GM20431 (cell line): Measurements from ENCODE around the gene BTRC.

Experiments used
- in situ Hi-C: fragments of 300-500 bp; cut with MseI, MboI; formaldehyde crosslinking; loops from one replicate; pipeline ENCODE4 v1.15.0; 2020; ENCODE audit warnings: low sequenced_read_pairs; ENCODE audit not compliant: unreplicated experiment

Gene BTRC

DNA sequence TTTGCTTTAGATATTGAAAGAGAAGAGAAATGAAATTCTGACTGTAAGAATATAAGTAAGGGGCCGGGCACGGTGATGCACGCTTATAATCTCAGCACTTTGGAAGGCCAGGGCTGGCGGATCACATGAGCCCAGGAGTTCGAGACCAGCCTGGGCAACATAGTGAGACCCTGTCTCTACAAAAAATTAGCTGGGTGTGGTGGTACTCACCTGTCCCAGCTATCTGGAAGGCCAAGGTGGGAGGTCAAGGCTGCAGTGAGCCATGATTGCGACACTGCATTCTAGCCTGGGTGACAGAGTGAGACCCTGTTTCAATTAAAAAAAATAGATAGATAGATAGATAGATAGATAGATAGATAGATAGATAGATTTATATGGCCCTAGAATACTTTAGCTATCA is 82.3 kb downstream of the BTRC start:
- in situ Hi-C loops = loop anchor here (25.0 kb wide), 1 partner anchor 124 kb away; no protein-coding TSS in a partner anchor

DNA sequence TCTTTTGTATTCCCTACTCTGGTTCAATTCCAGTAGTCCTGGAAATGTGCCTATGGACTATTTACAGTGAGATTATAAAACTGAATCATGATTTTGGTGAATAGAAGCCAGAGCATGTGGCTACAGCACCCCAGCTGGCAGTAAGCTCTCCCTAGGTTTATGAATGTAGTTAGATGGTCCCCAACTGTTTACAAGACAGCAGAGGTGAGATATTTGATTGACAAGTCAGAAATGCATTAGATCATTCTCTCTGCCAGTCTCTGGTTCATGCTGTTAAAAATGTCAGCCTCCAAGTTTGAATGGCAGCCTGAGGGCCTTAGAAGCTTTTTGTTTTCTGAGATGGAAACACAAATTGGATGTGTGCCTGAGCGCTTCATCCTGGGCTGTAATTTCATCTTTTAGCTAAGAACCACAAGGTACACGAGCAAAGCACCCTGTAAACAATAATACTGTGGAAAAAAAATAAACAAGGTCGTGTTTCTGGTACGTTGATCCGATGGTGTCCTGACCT is 85.0 kb downstream of the BTRC start:
- in situ Hi-C loops = loop anchor here (25.0 kb wide), 1 partner anchor 127 kb away; no protein-coding TSS in a partner anchor

DNA sequence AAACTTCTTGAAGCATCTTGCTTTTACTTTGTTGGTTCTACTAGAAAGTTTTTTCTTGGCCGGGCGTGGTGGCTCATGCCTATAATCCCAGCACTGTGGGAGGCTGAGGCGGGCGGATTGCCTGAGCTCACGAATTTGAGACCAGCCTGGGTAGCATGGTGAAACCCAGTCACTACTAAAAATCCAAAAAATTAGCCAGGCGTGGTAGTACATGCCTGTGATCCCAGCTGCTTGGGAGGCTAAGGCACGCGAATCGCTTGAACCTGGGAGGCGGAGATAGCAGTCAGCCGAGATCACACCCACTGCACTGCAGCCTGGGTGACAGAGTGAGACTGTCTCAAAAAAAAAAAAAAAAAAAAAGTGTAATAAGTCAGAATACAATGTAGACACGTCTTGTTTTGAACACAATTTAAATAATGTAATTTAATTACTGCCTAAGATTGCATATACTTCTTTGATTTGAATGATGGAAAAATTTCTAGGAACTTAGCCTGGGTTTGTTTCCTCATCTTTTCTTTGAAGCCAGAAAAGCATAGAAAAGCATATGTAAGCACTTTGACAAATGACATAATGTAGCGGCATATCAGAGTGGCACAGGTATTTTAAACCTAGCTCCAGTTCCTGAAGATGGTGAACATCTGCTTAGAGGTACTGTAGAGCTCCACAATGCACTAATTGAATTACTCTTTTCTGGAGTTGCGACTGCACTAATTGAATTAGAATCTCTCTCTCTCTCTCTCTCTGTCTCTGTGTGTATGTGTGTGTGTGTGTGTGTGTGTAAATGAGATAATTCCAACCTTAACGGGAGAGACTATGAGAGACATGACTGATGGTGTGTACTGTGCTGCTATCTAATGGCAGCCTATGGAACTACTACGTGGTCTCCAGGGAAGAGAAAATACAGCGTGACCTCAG is 87.8 kb downstream of the BTRC start:
- in situ Hi-C loops = loop anchor here (25.0 kb wide), 1 partner anchor 129 kb away; no protein-coding TSS in a partner anchor

DNA sequence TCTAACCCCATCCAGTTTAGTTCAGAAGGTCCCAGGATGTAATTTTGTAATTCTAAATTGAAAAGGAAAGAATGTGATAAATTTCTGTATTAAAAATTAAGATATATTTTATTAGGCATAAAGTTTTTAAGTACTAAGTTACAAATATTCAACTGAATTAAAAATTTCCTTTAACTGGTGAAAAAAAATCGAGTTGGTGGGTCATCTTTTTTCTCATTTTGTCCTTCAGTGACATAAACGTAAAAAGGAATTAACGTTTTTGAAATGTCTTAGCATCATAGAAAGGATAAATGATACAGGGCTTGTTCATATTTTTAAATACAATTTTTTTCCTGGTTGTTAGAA is 88.5 kb downstream of the BTRC start:
- in situ Hi-C loops = loop anchor here (25.0 kb wide), 1 partner anchor 130 kb away; no protein-coding TSS in a partner anchor

DNA sequence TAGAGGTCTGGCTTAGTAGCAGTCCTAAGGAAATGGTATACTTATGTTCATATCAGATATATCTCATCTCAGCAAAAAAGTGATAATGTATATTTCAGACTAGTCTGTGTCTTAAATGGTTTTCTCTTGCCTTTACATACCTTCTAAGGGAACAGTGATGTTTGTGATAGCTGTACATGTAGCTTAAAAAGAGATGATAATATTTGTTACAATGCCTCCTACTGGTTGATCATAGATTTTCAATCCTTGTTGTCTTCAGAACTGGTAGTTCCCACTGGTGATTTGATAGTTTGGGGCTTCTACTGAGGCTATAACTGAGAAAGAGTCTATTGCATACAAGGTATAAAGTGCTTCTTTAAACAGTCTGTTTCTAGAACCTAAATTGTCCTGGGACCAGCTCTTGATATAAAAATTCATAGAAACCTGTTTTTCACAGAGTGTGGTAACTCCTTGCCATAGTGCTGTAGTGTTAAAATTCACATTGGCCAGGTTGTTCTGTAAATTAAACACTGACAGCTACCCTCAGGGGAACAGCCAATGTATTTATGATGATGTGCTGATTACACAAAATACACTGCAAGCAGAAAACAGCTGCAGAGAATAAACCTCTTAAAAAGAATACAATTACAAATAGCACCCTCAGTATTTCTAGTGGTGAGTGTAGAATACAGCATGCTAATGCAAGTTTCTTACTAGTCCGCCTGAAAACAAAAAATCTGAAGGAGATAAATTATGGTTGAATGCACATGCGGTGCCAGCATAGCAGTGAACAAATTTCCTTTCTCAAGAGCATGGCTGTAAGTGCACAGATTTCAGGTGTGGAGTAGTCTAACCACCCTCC is 90.3 kb downstream of the BTRC start:
- in situ Hi-C loops = loop anchor here (25.0 kb wide), 1 partner anchor 132 kb away; no protein-coding TSS in a partner anchor

DNA sequence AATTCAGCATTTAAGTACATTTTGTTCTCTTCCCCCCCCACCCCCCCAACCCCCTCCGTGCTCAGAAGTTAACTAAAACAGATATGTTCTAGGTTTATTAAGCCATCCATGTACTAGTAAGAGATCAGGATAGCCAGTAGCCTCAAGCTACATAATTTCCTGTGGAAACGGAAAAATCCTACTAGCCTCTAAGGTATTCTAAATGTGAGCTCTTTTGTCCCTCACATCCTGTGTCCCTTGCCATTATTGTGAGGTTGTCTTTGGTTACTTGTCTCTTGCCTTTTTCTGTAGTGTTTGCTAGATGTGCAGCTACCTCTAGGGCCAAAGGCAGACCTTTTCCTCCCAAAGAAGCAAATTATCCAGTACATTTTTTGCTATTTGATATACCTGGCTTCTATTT is 92.1 kb downstream of the BTRC start:
- in situ Hi-C loops = loop anchor here (25.0 kb wide), 1 partner anchor 134 kb away; no protein-coding TSS in a partner anchor

DNA sequence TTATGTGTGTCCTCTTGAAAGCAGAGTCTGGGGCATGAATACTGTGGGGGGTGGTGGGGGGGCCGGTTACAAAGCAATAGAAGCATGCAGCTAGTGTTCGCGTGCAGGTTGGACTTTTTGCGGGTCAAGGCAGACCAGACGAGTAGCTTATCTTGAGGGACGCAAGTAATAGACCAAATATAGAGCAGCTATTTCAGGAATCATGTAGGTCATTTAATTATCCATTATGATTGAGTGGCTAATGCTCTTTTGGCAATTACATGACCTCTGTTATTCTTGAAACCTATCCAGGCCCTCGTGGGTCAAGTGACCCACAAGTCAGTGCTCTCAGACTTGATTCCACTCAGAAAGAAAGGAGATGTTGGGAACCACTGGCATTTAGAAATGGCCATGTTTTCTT is 93.0 kb downstream of the BTRC start:
- in situ Hi-C loops = loop anchor here (25.0 kb wide), 1 partner anchor 135 kb away; no protein-coding TSS in a partner anchor

DNA sequence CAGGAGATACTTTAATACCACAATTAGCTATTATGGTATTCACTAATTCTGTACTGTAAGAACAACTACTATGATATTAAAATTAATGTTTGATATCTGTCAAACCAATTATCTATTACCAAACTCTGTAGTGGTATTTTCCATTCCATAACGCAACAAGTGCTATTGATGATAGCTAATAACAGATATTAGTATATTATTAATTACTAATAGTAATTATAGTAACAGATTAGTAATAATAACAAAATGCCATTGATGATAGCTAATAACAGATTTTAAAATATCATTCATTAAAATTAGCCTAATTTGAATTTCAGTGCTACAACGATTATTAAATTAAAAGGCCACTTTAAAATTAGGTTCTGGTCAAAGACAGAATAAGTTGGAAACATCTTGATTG is 93.5 kb downstream of the BTRC start:
- in situ Hi-C loops = loop anchor here (25.0 kb wide), 1 partner anchor 135 kb away; no protein-coding TSS in a partner anchor

DNA sequence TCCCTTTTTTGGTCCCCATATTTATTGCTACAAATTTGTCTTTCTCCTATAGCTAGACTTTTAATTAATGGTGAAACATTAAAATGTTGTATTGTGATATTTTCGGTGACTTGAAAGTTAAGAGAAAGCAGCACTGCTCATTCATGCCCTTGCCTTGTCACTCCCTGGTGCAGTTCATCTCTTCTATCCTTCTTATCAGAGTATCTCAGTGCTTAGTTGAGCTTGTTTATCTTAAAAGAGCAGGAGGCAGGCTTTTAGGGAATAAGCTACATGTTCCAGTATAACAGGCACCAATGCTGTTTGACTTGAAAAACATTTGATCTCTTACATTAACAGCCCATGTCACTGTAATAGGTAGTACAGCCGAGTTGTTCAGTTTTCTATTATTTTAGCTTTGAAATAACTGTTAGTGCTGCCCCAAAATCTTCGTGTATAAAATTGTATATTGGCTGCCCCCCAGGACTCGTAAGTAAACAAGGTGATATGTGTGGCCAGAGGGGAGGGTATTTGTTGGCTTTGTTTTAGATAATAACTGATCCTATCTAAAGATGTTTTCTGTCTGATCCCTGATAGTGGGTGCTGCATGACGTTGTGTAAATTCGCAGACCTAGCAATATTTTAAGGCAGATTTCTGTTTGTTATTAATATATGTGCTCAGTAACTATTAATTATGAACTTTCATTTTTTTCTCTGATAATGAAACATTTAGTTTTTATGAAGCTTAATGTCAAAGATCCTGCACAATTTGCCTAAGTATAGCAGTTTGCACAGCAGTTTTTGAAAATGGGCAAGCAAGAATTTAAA is 96.5 kb downstream of the BTRC start:
- in situ Hi-C loops = no loop called here

DNA sequence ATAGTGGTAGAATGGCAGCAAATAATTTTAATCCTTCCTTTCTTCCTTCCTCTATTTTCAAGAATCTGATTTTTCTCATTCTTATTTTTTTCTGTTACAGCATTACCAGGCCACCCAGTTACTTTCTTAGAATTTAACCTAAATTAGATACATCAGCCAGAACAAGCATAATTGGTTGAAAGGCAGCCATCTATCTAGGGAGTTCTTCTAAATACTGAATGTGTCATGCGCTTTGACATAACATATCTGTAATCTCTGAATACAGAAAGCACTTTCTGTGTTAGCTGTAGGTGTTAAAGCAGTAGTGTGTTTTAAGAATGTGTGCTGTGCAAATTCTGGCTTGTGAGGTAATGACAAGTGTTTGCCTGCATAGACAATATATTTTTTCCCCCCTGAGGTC is 97.3 kb downstream of the BTRC start:
- in situ Hi-C loops = no loop called here

DNA sequence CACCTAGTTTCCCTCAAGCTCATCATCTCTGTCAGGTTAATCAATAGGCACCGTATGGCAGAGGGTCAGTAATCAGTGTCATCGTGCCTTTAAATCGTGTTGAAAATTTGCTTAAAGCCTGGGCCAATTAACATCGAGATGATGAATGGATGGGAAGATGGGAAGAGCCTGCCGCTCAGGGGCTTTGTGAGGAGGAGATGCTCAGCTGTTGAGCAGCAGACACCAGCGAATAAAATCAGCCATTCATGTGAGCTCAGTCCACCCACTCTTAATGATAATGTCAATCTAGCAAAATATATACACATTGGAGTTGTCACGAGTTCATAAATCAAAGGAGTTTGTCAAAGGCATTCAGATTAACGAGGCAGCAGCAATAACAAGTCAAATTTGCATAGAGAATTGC is 97.7 kb downstream of the BTRC start:
- in situ Hi-C loops = no loop called here

DNA sequence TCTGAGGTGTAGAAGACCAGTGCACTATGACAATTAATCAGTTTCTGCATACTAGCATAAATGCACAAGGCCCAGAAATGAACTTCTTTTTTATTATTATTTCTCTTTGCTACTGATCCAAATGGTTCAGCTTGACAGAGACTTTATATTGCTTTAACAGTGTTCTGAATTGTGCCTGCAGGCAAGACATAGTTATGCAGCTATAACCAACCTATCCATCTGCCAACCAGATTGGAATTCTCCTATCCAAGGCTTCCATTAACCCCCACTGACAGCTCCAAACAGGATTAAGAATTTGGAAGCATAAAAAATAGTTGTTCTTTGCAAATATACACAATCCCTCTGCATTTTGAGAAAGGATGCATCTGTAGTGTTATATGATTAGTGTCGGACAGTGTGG is 98.2 kb downstream of the BTRC start:
- in situ Hi-C loops = no loop called here

DNA sequence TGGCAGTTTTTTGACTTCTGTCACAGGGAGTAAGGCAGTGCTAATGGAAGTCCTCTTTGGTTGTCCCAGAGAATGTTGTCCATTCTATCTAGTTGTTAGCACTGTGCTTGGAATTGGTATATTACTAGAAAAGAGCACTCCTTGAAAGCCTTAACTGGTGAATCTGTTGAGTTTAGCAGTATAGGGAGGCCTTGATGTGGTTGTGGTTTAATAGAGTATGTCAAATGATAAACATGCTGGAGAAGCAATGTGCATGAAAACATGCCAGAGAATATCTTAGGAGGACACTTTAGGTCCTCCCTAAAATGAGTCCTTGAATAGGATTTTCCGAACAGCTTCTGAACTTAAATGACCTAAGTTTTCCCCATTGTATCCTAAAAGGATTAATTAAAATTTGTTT is 98.6 kb downstream of the BTRC start:
- in situ Hi-C loops = no loop called here

DNA sequence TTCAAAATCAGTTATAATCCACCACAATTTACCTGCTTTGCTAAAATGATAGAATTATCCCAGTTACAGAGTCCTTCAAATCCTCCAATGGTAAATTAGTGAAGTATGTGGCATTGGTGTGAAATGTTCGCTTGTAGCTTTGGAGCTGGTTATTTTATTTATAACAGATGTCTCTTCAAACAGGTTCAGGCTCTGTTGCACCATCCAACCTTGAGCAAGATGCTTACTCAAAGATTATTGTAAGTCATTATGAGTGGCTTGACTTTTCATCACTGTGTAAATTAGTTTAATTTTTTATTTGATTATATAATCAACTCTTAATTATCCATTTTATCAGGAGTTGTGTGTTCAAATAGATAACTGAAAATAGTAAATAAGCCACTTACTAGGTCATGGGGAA is 99.4 kb downstream of the BTRC start:
- in situ Hi-C loops = no loop called here

DNA sequence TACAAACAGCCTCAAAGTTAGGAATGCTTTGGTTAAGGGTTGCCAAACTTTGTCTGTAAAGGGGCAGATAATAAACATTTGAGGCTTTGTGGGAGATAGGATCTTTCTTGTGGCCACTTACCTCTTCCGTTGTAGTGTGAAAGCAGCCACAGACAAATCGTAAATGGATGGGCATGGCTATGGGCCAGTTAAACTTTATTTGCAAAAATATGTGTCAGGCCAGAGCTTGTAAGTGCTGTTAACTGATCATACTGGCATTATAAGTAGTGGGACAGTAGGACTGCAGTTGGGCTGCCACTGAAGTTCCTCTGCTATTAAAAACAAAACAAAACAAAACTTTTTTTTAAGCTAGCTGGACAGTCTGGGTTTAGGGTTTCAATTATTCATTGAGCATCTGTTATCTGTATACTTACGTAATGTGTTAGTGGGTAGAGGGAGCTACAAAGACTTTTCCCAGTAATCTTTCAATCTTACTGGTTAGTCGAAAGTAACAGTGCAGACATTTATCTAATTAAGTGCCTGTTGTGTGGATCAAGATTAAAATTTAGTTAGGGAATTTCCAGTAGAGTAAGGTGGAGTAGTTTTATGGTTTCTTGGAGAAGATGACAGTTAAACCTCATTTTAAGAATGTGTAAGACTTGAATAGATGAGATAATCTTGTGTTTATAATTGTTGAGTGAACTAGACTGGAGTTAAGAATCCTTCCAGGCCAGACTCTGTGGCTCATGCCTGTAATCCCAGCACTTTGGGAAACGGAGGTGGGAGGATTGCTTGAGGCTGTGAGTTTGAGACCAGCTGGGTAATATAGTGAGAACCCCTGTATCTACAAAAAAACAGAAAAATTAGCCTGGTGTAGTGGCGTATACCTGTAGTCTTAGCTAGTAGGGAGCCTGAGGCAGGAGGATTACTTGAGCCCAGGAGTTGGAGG is 100.1 kb downstream of the BTRC start:
- in situ Hi-C loops = no loop called here

DNA sequence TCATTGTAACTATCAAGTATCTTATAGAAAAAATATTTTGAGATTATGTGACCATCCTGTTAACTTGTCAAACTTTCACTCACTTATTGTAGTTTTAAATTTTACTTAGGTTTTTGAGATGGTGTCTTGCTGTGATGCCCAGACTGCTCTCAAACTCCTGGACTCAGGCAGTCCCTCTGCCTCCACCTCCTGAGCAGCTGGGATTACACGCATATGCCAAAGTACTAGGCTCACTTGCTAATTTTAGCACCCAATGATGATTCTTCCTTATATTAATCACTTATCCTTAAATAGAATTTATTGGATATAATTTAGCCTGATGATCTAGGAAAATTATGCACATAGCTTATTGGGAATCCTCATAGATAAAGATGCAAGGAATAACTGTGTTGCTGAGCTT is 104.9 kb downstream of the BTRC start:
- in situ Hi-C loops = no loop called here

DNA sequence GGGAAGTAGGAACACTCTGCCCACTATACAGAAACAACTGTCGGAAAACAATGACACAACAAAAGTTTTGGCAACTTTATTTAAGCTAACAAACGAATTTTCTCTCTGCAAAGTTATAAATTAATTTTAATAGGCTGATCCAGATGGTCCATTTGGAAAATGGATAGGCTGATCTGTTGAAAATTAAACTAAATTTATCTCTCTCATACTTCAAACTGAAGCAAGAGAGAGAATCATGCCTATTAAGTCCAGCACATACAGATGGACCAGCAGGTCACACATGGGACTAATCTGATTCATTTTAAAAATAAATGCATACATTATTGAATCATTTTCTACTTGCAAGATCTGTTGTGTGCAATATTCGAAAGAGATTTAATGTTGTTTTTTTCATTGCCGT is 110.1 kb downstream of the BTRC start:
- in situ Hi-C loops = no loop called here

DNA sequence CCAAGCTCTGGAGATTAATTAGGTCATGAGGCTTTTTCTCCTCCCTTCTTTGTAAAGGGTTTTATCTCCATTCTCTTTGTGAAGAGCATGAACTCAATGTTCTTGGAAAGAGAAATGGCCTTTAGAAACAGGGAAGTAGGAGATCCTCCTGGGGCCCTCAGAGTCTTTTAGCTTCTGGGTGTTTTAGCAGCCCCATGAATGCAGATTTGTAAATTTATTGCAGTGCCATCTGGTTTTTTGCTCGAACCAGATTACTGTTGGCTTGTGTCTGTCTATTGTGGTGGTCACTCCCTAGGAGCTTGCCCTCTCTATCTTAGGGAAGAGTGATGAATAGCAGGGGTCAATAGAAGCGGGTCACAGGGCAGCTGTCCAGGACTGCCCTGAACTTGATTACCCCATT is 110.6 kb downstream of the BTRC start:
- in situ Hi-C loops = no loop called here
